Neural cell (in vitro differentiated cells): ENCODE data around the gene WDR5. TPM values are rescaled to one million over a fixed set of nuclear protein-coding genes. Genes with fewer than 3 reads are reported as not detected.

Experiments used
- H2AFZ ChIP-seq: fragments of 200-600, 300-800 bp; sonication (generic), shearing (Covaris generic); 2 replicates; pipeline ENCODE4 v1.6.0; 2014; ENCODE audit warnings: low read depth, mild to moderate bottlenecking, antibody characterized with exemption, low read length, moderate library complexity
- H3F3A ChIP-seq: fragments of 200-600 bp; shearing (Covaris generic); 2 replicates; pipeline ENCODE4 v1.6.1; 2016; ENCODE audit warnings: mild to moderate bottlenecking, moderate library complexity, mixed read lengths, antibody characterized with exemption, low read length; ENCODE audit not compliant: insufficient read depth, poor library complexity, severe bottlenecking
- H3K27ac ChIP-seq: fragments of 200-600, 300-800 bp; sonication (generic), shearing (Covaris generic); 2 replicates; pipeline ENCODE4 v1.5.1; 2014; ENCODE audit warnings: mild to moderate bottlenecking, low read length, moderate library complexity
- H3K27me3 ChIP-seq: fragments of 300-800, 200-600 bp; sonication (generic), shearing (Covaris generic); 2 replicates; pipeline ENCODE4 v1.6.0; 2014; ENCODE audit warnings: mild to moderate bottlenecking, low read depth, low read length, moderate library complexity; ENCODE audit not compliant: insufficient read depth
- H3K36me3 ChIP-seq: fragments of 300-800, 200-600 bp; sonication (generic), shearing (Covaris generic); 2 replicates; pipeline ENCODE4 v1.5.1; 2014; ENCODE audit warnings: mild to moderate bottlenecking, antibody characterized with exemption, low read length, moderate library complexity; ENCODE audit not compliant: insufficient read depth
- H3K4me2 ChIP-seq: fragments of 300-800, 200-600 bp; sonication (generic), shearing (Covaris generic); 2 replicates; pipeline ENCODE4 v1.6.0; 2014; ENCODE audit warnings: mild to moderate bottlenecking, low read length
- H3K4me3 ChIP-seq: fragments of 300-800, 200-600 bp; sonication (generic), shearing (Covaris generic); 2 replicates; pipeline ENCODE4 v1.5.1; 2014; ENCODE audit warnings: mild to moderate bottlenecking, low read length, moderate library complexity
- H3K79me2 ChIP-seq: fragments of 200-600 bp; shearing (Covaris generic); replicated peaks from 2 replicates; pipeline ENCODE4 v1.6.0; 2014; ENCODE audit warnings: mild to moderate bottlenecking, low read length, moderate library complexity; ENCODE audit not compliant: insufficient read depth
- H3K9ac ChIP-seq: fragments of 300-800, 200-600 bp; sonication (generic), shearing (Covaris generic); 2 replicates; pipeline ENCODE4 v1.6.1; 2016; ENCODE audit warnings: mild to moderate bottlenecking, low read length, mixed read lengths
- H3K9me2 ChIP-seq: fragments of 200-600 bp; shearing (Covaris generic); 2 replicates; pipeline ENCODE4 v1.6.1; 2016; ENCODE audit warnings: mild to moderate bottlenecking, low read length, mixed read lengths; ENCODE audit not compliant: insufficient read depth
- H3K9me3 ChIP-seq: fragments of 200-600, 300-800 bp; sonication (generic), shearing (Covaris generic); 2 replicates; pipeline ENCODE4 v1.6.1; 2016; ENCODE audit warnings: mild to moderate bottlenecking, mixed run types, low read length, moderate library complexity, mixed read lengths
- H4K20me1 ChIP-seq: fragments of 200-600 bp; shearing (Covaris generic); 2 replicates; pipeline ENCODE4 v1.6.1; 2016; ENCODE audit warnings: mild to moderate bottlenecking, mixed run types; ENCODE audit not compliant: insufficient read depth
- EP300 ChIP-seq: fragments of 450-650 bp; conservative IDR thresholded peaks from 2 replicates; pipeline ENCODE4 v1.6.1; 2014; ENCODE audit warnings: antibody characterized with exemption, mild to moderate bottlenecking, moderate library complexity; ENCODE audit not compliant: poor library complexity, severe bottlenecking
- EZH2 ChIP-seq: fragments of 200-600, 300-800 bp; shearing (Covaris generic), sonication (generic); IDR thresholded peaks from 2 replicates; pipeline ENCODE4 v1.6.1; 2014; ENCODE audit warnings: antibody characterized with exemption, low read length, borderline replicate concordance, mild to moderate bottlenecking; ENCODE audit not compliant: insufficient read depth, poor library complexity, severe bottlenecking
- MXI1 ChIP-seq: fragments of 450-650 bp; conservative IDR thresholded peaks from 2 replicates; pipeline ENCODE4 v1.6.1; 2014; ENCODE audit warnings: antibody characterized with exemption, mild to moderate bottlenecking; ENCODE audit not compliant: poor library complexity, severe bottlenecking
- POLR2AphosphoS5 ChIP-seq: IDR thresholded peaks from 2 replicates; pipeline ENCODE4 v1.6.1; 2012
- RAD21 ChIP-seq: fragments of 450-650 bp; conservative IDR thresholded peaks from 2 replicates; pipeline ENCODE4 v1.6.1; 2014; ENCODE audit warnings: antibody characterized with exemption, mild to moderate bottlenecking, moderate library complexity
- SMC3 ChIP-seq: fragments of 450-650 bp; conservative IDR thresholded peaks from 2 replicates; pipeline ENCODE4 v1.6.1; 2014; ENCODE audit warnings: antibody characterized with exemption, mild to moderate bottlenecking, moderate library complexity; ENCODE audit not compliant: poor library complexity
- TAF1 ChIP-seq: IDR thresholded peaks from 2 replicates; pipeline ENCODE4 v1.6.1; 2012; ENCODE audit warnings: low read depth
- polyA plus RNA-seq: library from polyadenylated mRNA; depleted of rRNA; stranded (reverse); fragments of >200 nt; gene quantifications from 2 replicates; pipeline ENCODE4 v1.2.3, GENCODE V29; 2014
- TF ChIP-seq, protein P1 (sequence below): fragments of 450-650 bp; IDR thresholded peaks from 2 replicates; pipeline ENCODE4 v1.5.1; 2014; ENCODE audit warnings: antibody characterized with exemption, mild to moderate bottlenecking, moderate library complexity; ENCODE audit not compliant: poor library complexity, severe bottlenecking
- TF ChIP-seq, protein P2 (sequence below): IDR thresholded peaks from 2 replicates; pipeline ENCODE4 v1.6.1; 2012; ENCODE audit warnings: borderline replicate concordance

The WDR5 gene
- polyA plus RNA-seq, 1 donor from 2014 or later: 40.2 TPM

DNA sequence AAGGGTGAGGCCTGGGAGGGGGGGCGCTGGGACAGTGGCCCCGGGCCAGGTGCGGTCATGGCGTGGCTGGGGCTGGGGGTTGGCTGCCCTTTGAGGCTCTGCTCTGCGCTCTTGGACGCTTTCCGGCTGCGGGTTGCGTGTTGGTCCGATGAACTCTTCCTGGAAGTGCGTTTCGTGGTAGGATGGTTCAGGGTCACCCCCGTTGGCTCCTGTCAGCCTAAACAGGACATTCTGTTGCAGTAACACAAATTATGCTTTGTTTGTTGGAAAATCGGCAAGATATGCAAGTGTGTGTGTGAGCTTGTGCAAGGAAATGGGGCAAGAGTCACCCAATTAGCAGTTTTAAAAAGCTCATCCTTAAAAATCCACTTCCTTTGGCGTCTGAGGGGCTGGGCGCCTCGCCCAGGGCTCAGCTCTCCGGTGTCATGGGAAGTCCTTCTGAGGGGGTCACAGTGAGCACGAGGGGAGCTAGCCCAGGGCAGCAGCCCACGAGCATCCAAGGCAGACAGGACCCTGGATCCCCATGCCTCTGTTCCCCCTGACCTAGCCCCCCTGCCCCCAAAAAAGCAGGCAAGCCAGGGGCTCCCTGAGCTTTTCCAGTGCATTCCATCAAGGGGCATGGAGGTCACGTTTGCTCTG is 50.7 kb downstream of the WDR5 start:
- H3K4me2 ChIP-seq: no peak overlapping the region
- H3K79me2 ChIP-seq: no peaks in the 10 kb centered on the region
- no peak overlapping the region for H2AFZ ChIP-seq
- no peaks in the 10 kb centered on the region for H4K20me1 ChIP-seq
- no peaks in the 10 kb centered on the region for H3F3A ChIP-seq
- no peak overlapping the region for H3K4me3 ChIP-seq
- no peak overlapping the region for H3K27ac ChIP-seq
- no peaks in the 10 kb centered on the region for H3K27me3 ChIP-seq
- H3K9ac ChIP-seq: no peak overlapping the region
- H3K9me2 ChIP-seq: no peaks in the 10 kb centered on the region
- no peaks in the 10 kb centered on the region for H3K9me3 ChIP-seq
- TF ChIP-seq MXI1 (no peak), TAF1 (no peak), RAD21 (no peak), EP300 (no peak), SMC3 (no peak), EZH2 (no peak), POLR2AphosphoS5 (no peak)
- TF ChIP-seq, protein P1, sequence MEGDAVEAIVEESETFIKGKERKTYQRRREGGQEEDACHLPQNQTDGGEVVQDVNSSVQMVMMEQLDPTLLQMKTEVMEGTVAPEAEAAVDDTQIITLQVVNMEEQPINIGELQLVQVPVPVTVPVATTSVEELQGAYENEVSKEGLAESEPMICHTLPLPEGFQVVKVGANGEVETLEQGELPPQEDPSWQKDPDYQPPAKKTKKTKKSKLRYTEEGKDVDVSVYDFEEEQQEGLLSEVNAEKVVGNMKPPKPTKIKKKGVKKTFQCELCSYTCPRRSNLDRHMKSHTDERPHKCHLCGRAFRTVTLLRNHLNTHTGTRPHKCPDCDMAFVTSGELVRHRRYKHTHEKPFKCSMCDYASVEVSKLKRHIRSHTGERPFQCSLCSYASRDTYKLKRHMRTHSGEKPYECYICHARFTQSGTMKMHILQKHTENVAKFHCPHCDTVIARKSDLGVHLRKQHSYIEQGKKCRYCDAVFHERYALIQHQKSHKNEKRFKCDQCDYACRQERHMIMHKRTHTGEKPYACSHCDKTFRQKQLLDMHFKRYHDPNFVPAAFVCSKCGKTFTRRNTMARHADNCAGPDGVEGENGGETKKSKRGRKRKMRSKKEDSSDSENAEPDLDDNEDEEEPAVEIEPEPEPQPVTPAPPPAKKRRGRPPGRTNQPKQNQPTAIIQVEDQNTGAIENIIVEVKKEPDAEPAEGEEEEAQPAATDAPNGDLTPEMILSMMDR: no peak
- TF ChIP-seq, protein P2, sequence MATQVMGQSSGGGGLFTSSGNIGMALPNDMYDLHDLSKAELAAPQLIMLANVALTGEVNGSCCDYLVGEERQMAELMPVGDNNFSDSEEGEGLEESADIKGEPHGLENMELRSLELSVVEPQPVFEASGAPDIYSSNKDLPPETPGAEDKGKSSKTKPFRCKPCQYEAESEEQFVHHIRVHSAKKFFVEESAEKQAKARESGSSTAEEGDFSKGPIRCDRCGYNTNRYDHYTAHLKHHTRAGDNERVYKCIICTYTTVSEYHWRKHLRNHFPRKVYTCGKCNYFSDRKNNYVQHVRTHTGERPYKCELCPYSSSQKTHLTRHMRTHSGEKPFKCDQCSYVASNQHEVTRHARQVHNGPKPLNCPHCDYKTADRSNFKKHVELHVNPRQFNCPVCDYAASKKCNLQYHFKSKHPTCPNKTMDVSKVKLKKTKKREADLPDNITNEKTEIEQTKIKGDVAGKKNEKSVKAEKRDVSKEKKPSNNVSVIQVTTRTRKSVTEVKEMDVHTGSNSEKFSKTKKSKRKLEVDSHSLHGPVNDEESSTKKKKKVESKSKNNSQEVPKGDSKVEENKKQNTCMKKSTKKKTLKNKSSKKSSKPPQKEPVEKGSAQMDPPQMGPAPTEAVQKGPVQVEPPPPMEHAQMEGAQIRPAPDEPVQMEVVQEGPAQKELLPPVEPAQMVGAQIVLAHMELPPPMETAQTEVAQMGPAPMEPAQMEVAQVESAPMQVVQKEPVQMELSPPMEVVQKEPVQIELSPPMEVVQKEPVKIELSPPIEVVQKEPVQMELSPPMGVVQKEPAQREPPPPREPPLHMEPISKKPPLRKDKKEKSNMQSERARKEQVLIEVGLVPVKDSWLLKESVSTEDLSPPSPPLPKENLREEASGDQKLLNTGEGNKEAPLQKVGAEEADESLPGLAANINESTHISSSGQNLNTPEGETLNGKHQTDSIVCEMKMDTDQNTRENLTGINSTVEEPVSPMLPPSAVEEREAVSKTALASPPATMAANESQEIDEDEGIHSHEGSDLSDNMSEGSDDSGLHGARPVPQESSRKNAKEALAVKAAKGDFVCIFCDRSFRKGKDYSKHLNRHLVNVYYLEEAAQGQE: no peak
- H3K36me3 ChIP-seq: no peaks in the 10 kb centered on the region

DNA sequence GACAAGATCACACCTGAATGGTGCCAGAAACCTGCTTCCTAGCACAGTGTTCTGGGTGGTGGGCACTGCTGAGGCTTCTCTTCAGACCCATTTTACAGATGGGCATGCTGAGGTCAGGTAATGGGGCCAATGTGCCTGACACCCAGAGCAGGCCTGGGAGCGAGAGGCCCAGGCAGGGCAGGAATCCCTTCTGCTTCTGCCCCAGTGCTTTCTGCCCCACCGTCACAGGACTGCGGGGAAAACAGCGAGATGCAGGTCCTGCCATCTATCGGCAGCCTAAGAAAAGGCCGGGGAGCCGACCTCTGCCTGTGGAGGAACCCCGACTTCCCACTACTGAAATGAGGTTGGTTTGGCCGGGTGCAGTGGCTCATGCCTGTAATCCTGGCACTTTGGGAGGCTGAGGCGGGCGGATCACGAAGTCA is 51.2 kb downstream of the WDR5 start:
- Histone ChIP-seq H3K27ac (no peak overlapping the region), H3K9ac (no peak overlapping the region), H3K79me2 (no peaks in the 10 kb centered on the region), H4K20me1 (no peaks in the 10 kb centered on the region), H2AFZ (no peak overlapping the region), H3K4me3 (no peak overlapping the region), H3K27me3 (no peaks in the 10 kb centered on the region), H3F3A (no peaks in the 10 kb centered on the region), H3K36me3 (no peaks in the 10 kb centered on the region), H3K4me2 (no peak overlapping the region), H3K9me2 (no peaks in the 10 kb centered on the region), H3K9me3 (no peaks in the 10 kb centered on the region)
- TF ChIP-seq POLR2AphosphoS5 (no peak), MXI1 (no peak), EZH2 (no peak), RAD21 (no peak), SMC3 (no peak), TAF1 (no peak), EP300 (no peak)
- TF ChIP-seq, protein P1: no peak
- TF ChIP-seq, protein P2: no peak
